SK-N-MC (cell line): ENCODE data around the gene SLC25A44.

Source experiments
- DNase-seq: peaks from one replicate; pipeline ENCODE4 v3.0.0-alpha.2; 2011; ENCODE audit warnings: low read depth, low spot score
- H3K27ac ChIP-seq: fragments of 200-600 bp; sonication (generic); 2 replicates; pipeline ENCODE4 v1.5.1; 2016; ENCODE audit warnings: mixed run types
- H3K36me3 ChIP-seq: fragments of 200-600 bp; sonication (generic); 2 replicates; pipeline ENCODE4 v1.6.1; 2017; ENCODE audit warnings: antibody characterized with exemption, low read length, mixed read lengths; ENCODE audit not compliant: insufficient read depth
- H3K4me3 ChIP-seq: fragments of 200-600 bp; sonication (generic); 2 replicates; pipeline ENCODE4 v1.5.1; 2016
- H3K9ac ChIP-seq: fragments of 200-600 bp; sonication (generic); 2 replicates; pipeline ENCODE4 v1.8.0; 2017; ENCODE audit warnings: mixed run types, mixed read lengths; ENCODE audit not compliant: insufficient read length
- H3K9me3 ChIP-seq: fragments of 200-600 bp; sonication (generic); 2 replicates; pipeline ENCODE4 v1.6.1; 2017; ENCODE audit warnings: low read depth, mild to moderate bottlenecking, antibody characterized with exemption, low read length, moderate library complexity, mixed read lengths
- EZH2 ChIP-seq: fragments of 200-600 bp; sonication (generic); IDR thresholded peaks from one replicate; pipeline ENCODE4 v1.6.1; 2017; ENCODE audit warnings: antibody characterized with exemption
- FOXP2 ChIP-seq: optimal IDR thresholded peaks from 2 replicates; pipeline ENCODE3; 2011; ENCODE audit warnings: mild to moderate bottlenecking, moderate library complexity; ENCODE audit not compliant: insufficient read depth; ENCODE audit errors: extremely low read length, control extremely low read depth
- POLR2AphosphoS5 ChIP-seq: IDR thresholded peaks from 2 replicates; pipeline ENCODE4 v1.6.1; 2012; ENCODE audit warnings: mild to moderate bottlenecking, low read depth, low read length, borderline replicate concordance

SLC25A44 gene

DNA sequence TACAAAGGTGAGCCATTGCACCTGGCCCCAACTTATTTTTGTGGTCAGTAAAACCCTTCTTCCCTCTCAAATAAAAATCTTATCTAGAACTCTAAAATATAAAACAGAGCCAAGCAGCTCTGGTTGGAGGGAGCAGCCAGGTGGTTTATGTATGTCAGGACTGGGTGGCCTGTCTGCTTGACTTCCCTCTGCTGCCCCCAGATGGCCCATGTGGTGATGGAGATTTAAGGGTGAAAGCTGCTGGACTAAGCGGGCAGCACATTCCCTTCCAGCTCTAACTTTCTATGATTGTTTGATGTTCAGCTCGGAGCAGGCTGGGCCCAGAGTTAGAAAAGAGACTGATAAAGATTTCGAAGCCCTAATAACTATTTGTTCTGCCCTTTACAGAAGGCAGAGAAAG lies 65.9 kb downstream of the SLC25A44 start:
- Histone ChIP-seq H3K36me3 (peaks cover 78% of the 10 kb centered on the region), H3K9me3 (no peaks in the 10 kb centered on the region), H3K4me3 (no peak overlapping the region), H3K27ac (no peak overlapping the region), H3K9ac (no peak overlapping the region)
- TF ChIP-seq EZH2, result no peak
- TF ChIP-seq FOXP2, result no peak
- TF ChIP-seq POLR2AphosphoS5, result no peak
- no peak for DNase-seq

DNA sequence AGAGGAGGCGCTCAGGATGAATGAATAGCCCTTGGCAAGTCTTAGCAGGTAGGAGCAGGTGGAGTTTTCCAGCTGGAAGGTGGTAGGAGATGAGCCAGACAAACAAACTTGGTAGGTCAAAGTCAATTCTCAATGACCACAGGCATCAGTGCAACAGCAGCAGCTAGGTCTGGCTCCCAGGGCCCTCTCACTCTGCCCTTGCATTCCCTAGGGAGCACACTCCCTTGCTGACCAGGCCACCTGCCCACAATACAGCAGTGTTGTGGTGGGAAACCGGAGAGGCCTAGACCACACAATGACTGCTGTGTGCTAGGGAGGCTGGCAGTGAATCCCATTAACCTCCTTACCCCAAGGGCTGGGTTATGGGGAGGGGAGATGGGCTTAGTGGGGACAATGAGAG lies 67.0 kb downstream of the SLC25A44 start:
- Histone ChIP-seq H3K27ac (no peak overlapping the region), H3K4me3 (no peak overlapping the region), H3K36me3 (peaks cover 85% of the 10 kb centered on the region), H3K9ac (no peak overlapping the region), H3K9me3 (no peaks in the 10 kb centered on the region)
- TF ChIP-seq FOXP2 (no peak), POLR2AphosphoS5 (no peak), EZH2 (no peak)
- DNase-seq, result no peak
